Measurements from ENCODE around the gene PCDHGB3. TPM values are rescaled to one million over a fixed set of nuclear protein-coding genes. Genes with fewer than 3 reads are reported as not detected.

Gene PCDHGB3
- total and polyA plus RNA-seq, 9 of the 15 experiments (the other 6 are each of a cell fraction or from before 2014, with no cell fraction given): 0.05 to 0.19 (median 0.11) TPM; not detected in 2

DNA sequence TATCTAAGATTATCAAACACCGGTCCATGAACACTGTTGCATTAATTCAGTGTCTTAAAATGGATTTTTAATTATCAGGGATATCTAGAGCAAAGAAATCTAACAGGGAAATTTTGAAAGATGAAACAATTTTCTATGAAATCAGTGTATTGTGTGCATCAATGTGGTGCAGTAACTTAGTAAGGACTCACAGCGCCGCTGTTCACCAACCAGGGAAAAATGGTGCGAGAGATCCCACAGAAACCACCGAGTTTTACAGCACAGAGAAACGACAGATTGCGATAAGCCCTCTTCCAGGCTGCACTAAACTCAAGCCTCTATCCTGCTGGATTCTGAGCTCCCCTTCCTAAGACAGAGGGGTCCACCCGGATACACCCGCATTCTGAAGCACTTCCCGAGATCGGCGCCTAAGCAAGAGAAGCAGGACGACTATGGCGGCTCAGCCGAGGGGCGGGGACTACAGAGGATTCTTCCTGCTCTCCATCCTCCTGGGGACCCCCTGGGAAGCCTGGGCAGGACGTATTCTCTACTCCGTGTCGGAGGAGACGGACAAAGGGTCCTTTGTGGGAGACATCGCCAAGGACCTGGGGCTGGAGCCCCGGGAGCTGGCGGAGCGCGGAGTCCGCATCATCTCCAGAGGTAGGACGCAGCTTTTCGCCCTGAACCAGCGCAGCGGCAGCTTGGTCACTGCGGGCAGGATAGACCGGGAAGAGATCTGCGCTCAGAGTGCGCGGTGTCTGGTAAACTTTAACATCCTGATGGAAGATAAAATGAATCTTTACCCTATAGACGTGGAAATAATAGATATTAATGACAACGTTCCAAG lies 12.6 kb downstream of the PCDHGB3 start, which contains the start of gene PCDHGA7:
PCDHGA7 (plus strand) TSS at position 274 of the 826 bp plus-strand sequence; CDS start at position 432, 158 bp downstream.
- peak within 1 kb of the TSS; percentile 69 for H3K4me2 ChIP-seq (ENCODE audit: insufficient read depth, low read length)
- H3K4me3 ChIP-seq: peak within 1 kb of the TSS; percentile 36
- TF ChIP-seq RAD21 (CRISPR knock-in tag; conservative IDR thresholded peaks at IDR 0.05 in 1 of 2, IDR thresholded peaks at IDR 0.05 in 1 of 2) (peak in 1 of 2 experiments; percentile 47; a peak in 3 of 4 replicates), EHMT2 (IDR thresholded peaks at IDR 0.05) (peak; percentile 33; the same call in 1 of the 2 replicates), MTA1 (IDR thresholded peaks at IDR 0.05; ENCODE audit: borderline replicate concordance) (no peak), RBM22 (IDR thresholded peaks at IDR 0.05; ENCODE audit: low read depth, low read length, poor library complexity, severe bottlenecking) (no peak)
- TF ChIP-seq, protein P1, sequence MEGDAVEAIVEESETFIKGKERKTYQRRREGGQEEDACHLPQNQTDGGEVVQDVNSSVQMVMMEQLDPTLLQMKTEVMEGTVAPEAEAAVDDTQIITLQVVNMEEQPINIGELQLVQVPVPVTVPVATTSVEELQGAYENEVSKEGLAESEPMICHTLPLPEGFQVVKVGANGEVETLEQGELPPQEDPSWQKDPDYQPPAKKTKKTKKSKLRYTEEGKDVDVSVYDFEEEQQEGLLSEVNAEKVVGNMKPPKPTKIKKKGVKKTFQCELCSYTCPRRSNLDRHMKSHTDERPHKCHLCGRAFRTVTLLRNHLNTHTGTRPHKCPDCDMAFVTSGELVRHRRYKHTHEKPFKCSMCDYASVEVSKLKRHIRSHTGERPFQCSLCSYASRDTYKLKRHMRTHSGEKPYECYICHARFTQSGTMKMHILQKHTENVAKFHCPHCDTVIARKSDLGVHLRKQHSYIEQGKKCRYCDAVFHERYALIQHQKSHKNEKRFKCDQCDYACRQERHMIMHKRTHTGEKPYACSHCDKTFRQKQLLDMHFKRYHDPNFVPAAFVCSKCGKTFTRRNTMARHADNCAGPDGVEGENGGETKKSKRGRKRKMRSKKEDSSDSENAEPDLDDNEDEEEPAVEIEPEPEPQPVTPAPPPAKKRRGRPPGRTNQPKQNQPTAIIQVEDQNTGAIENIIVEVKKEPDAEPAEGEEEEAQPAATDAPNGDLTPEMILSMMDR (IDR thresholded peaks at IDR 0.05 in 2 of 3, conservative IDR thresholded peaks at IDR 0.05 in 1 of 3; ENCODE audit: insufficient read depth in 2 of 3, low read depth in 1 of 3, low read length in 3 of 3): peak; percentile 58 to 73 (median 64)
- peaks cover 0 to 9% of the 10 kb centered on the region in 2 experiments; a peak in 2 of 5 replicates for H3K4me1 ChIP-seq (replicated peaks in 1 of 2; ENCODE audit: control insufficient read depth in 2 of 2, insufficient read depth in 2 of 2, low read length in 2 of 2)
- WGBS (ENCODE audit: insufficient coverage, low coverage, missing lambda C conversion rate): 3% methylated on average over 37 of the region's 37 CpGs
- ChIA-PET CTCF (ENCODE audit: low intra/inter-chr PET ratio) (interaction anchor here (0.9 kb wide), 1 partner anchor 181 kb away, joined by 5 read pairs; no protein-coding TSS in a partner anchor), POLR2A (no interaction called here)
- no peaks in the 10 kb centered on the region for H3K79me2 ChIP-seq (ENCODE audit: control insufficient read depth, insufficient read depth, low read length)
- H2AFZ ChIP-seq (ENCODE audit: low read depth, low read length): peak within 1 kb of the TSS; percentile 67
- H3K36me3 ChIP-seq (ENCODE audit: control insufficient read depth, insufficient read depth, low read length): no peaks in the 10 kb centered on the region
- ATAC-seq: peak; percentile 95
- peak in 3 of 4 experiments; percentile 30 to 42 (median 35) for DNase-seq (ENCODE audit: extremely low read depth in 1 of 4, low spot score in 3 of 4)
- intact Hi-C loops (cut with micrococcal nuclease) (no loop called here), in situ Hi-C loops (cut with MboI) (no loop called here)
- no peaks in the 10 kb centered on the region for H3K9me3 ChIP-seq (replicated peaks; ENCODE audit: control insufficient read depth, insufficient read depth, low read depth, low read length)
- no TSS peak for BruUV-seq (replicated peaks)
- no peaks in the 10 kb centered on the region for H3K9me1 ChIP-seq (ENCODE audit: control insufficient read depth, insufficient read depth, low read length)
- H3K27ac ChIP-seq (ENCODE audit: extremely low read depth, low read depth, low read length): no peak within 1 kb of the TSS
- H3K27me3 ChIP-seq (ENCODE audit: control insufficient read depth in 2 of 2, insufficient read depth in 2 of 2, low read length in 2 of 2): peaks cover 9 to 25% of the 10 kb centered on the region in 2 experiments; a peak in 4 of 5 replicates
- no peaks in the 10 kb centered on the region for H4K20me1 ChIP-seq (replicated peaks; ENCODE audit: control insufficient read depth, insufficient read depth, low read length)
- FAIRE-seq: peak; percentile 89
- H3K9ac ChIP-seq (ENCODE audit: insufficient read depth in 1 of 2, low read depth in 2 of 2, low read length in 2 of 2): peak within 1 kb of the TSS in 1 of 2 experiments; percentile 69; a peak in 1 of 4 replicates

Data from K562 (cell line).